K562 (cell line): ENCODE data around the gene NT5DC1. TPM values are rescaled to one million over a fixed set of nuclear protein-coding genes. Genes with fewer than 3 reads are reported as not detected.

Source experiments
- ATAC-seq: fragments of 200-7000 bp; cut with Tn5 transposase; 3 replicates; pipeline ENCODE4 v1.9.1; 2020; ENCODE audit warnings: moderate library complexity
- BruUV-seq: library from RNA; stranded (reverse); fragments of 400-500 nt; replicated peaks from 2 replicates; lab custom pipeline; 2021; lab: Mats Ljungman, UMichigan
- CTCF ChIA-PET: fragments of 300-600 bp; formaldehyde crosslinking; extraction: SDS; loops from one replicate; lab custom pipeline; 2021; ENCODE audit warnings: low intra/inter-chr PET ratio; lab: Yijun Ruan, JAX
- POLR2A ChIA-PET: fragments of 300-600, 350-650 bp; sonication (Branson Sonifier 250); formaldehyde crosslinking; extraction: SDS; loops from one replicate; lab custom pipeline; 2021; ENCODE audit warnings: antibody characterized with exemption, inconsistent platforms; lab: Yijun Ruan, JAX
- DNase-seq, 4 experiments: peaks; one replicate each; pipeline versions ENCODE4 v3.0.0 to v3.0.0-alpha.2; 2011 to 2018; ENCODE audit warnings: low spot score in 3 of 4, mixed read lengths in 3 of 4; ENCODE audit errors: extremely low read depth in 1 of 4
- FAIRE-seq: peaks from 2 replicates; lab custom pipeline; 2011; peaks lifted over from hg19 to GRCh38; lab: Jason Lieb, UNC
- H2AFZ ChIP-seq: 2 replicates; pipeline ENCODE4 v1.6.0; 2011; ENCODE audit warnings: low read depth, low read length, control low read depth, inconsistent platforms
- H3K27ac ChIP-seq: fragments of 200-600 bp; 3 replicates; pipeline ENCODE4 v1.8.0; 2011; ENCODE audit warnings: low read depth, mild to moderate bottlenecking, control low read depth, inconsistent platforms, low read length, moderate library complexity, mixed read lengths; ENCODE audit errors: extremely low read depth
- H3K27me3 ChIP-seq, 2 experiments: fragments of 300-600 bp in 1 of 2; 2 replicates in 1 of 2; 3 replicates in 1 of 2; pipeline versions ENCODE4 v1.6.0 to v1.8.0; 2011; ENCODE audit warnings: inconsistent platforms in 2 of 2, low read length in 2 of 2, mild to moderate bottlenecking in 1 of 2, mixed read lengths in 1 of 2, moderate library complexity in 1 of 2; ENCODE audit not compliant: control insufficient read depth in 2 of 2, insufficient read depth in 2 of 2
- H3K36me3 ChIP-seq: fragments of 300-600 bp; 3 replicates; pipeline ENCODE4 v1.8.0; 2011; ENCODE audit warnings: mild to moderate bottlenecking, low read length, inconsistent platforms; ENCODE audit not compliant: control insufficient read depth, insufficient read depth
- H3K4me1 ChIP-seq, 2 experiments: fragments of 200-600 bp in 1 of 2; replicated peaks in 1 of 2; 2 replicates in 1 of 2; 3 replicates in 1 of 2; pipeline versions ENCODE4 v1.5.1 to v1.8.0; 2011; ENCODE audit warnings: inconsistent platforms in 2 of 2, low read length in 2 of 2, mild to moderate bottlenecking in 1 of 2, mixed read lengths in 1 of 2, moderate library complexity in 1 of 2; ENCODE audit not compliant: control insufficient read depth in 2 of 2, insufficient read depth in 2 of 2
- H3K4me2 ChIP-seq: 2 replicates; pipeline ENCODE4 v1.6.1; 2011; ENCODE audit warnings: low read length, control low read depth, inconsistent platforms, mixed read lengths; ENCODE audit not compliant: insufficient read depth
- H3K4me3 ChIP-seq: fragments of 200-600 bp; sonication (generic), shearing (Covaris generic); 2 replicates; pipeline ENCODE4 v1.5.1; 2016; ENCODE audit warnings: control low read depth, inconsistent platforms
- H3K79me2 ChIP-seq: fragments of 200-600 bp; 3 replicates; pipeline ENCODE4 v1.8.0; 2011; ENCODE audit warnings: low read length, inconsistent platforms; ENCODE audit not compliant: control insufficient read depth, insufficient read depth
- H3K9ac ChIP-seq, 2 experiments: 2 replicates each; pipeline versions ENCODE4 v1.6.0 to v1.6.1; 2011; ENCODE audit warnings: low read depth in 2 of 2, low read length in 2 of 2, control low read depth in 1 of 2, inconsistent platforms in 1 of 2, mild to moderate bottlenecking in 1 of 2, mixed read lengths in 1 of 2; ENCODE audit not compliant: insufficient read depth in 1 of 2
- H3K9me1 ChIP-seq: one replicate; pipeline ENCODE4 v1.6.0; 2011; ENCODE audit warnings: inconsistent platforms, mild to moderate bottlenecking, low read length, moderate library complexity; ENCODE audit not compliant: control insufficient read depth, insufficient read depth
- H3K9me3 ChIP-seq: replicated peaks from 2 replicates; pipeline ENCODE4 v1.5.1; 2011; ENCODE audit warnings: low read depth, low read length, inconsistent platforms; ENCODE audit not compliant: control insufficient read depth, insufficient read depth
- H4K20me1 ChIP-seq: replicated peaks from 2 replicates; pipeline ENCODE4 v1.6.1; 2011; ENCODE audit warnings: low read length, inconsistent platforms, mixed read lengths; ENCODE audit not compliant: control insufficient read depth, insufficient read depth
- ARHGAP35 ChIP-seq: fragments of 450-650 bp; IDR thresholded peaks from 2 replicates; pipeline ENCODE4 v1.6.1; 2018; ENCODE audit not compliant: partially characterized antibody
- ETV1 ChIP-seq: fragments of 450-650 bp; conservative IDR thresholded peaks from 2 replicates; pipeline ENCODE4 v1.6.1; 2016; ENCODE audit warnings: missing genetic modification characterization, control low read depth, low read depth, missing compliant biosample characterization
- ETV5 ChIP-seq: sonication (generic); formaldehyde crosslinking; IDR thresholded peaks from 2 replicates; pipeline ENCODE4 v1.4.0; 2020; ENCODE audit warnings: low read depth, mild to moderate bottlenecking, missing genetic modification reagents
- FOXK1 ChIP-seq: sonication (generic); formaldehyde crosslinking; IDR thresholded peaks from 2 replicates; pipeline ENCODE4 v1.8.0; 2022; ENCODE audit warnings: missing genetic modification reagents, mild to moderate bottlenecking, borderline replicate concordance
- FOXM1 ChIP-seq, 2 experiments: fragments of 450-650 bp in 1 of 2; sonication (generic) in 1 of 2; formaldehyde crosslinking in 1 of 2; IDR thresholded peaks; 2 replicates each; pipeline versions ENCODE4 v1.6.1 to v1.9.0; 2017 to 2022; ENCODE audit warnings: low read depth in 2 of 2, mild to moderate bottlenecking in 2 of 2, missing genetic modification reagents in 1 of 2, moderate library complexity in 1 of 2
- FUS ChIP-seq: fragments of 200-400 bp; formaldehyde crosslinking; optimal IDR thresholded peaks from 2 replicates; pipeline ENCODE3; 2017; ENCODE audit warnings: low read depth, low read length
- GMEB1 ChIP-seq: fragments of 250-450 bp; sonication (Bioruptor Pico); IDR thresholded peaks from 2 replicates; pipeline ENCODE4 v1.4.0; 2020; ENCODE audit warnings: mild to moderate bottlenecking
- PHF8 ChIP-seq: fragments of 200-600 bp; sonication (generic); IDR thresholded peaks from 2 replicates; pipeline ENCODE4 v1.6.1; 2012; ENCODE audit warnings: mixed run types, mild to moderate bottlenecking, inconsistent platforms, low read length, moderate library complexity, borderline replicate concordance
- SIN3B ChIP-seq: fragments of 450-650 bp; IDR thresholded peaks from 2 replicates; pipeline ENCODE4 v1.6.1; 2017; ENCODE audit warnings: low read depth, mild to moderate bottlenecking, moderate library complexity
- SLC30A9 ChIP-seq: fragments of 250-450 bp; sonication (Bioruptor Pico); IDR thresholded peaks from 2 replicates; pipeline ENCODE4 v1.8.0; 2022; ENCODE audit warnings: mild to moderate bottlenecking, moderate library complexity
- SMAD2 ChIP-seq: fragments of 150-350 bp; IDR thresholded peaks from 2 replicates; pipeline ENCODE4 v1.6.1; 2014; ENCODE audit warnings: low read depth, mild to moderate bottlenecking, low read length
- SMARCE1 ChIP-seq: fragments of 450-650 bp; IDR thresholded peaks from 2 replicates; pipeline ENCODE4 v1.7.1; 2016; ENCODE audit warnings: mild to moderate bottlenecking
- SP2 ChIP-seq: IDR thresholded peaks from 2 replicates; pipeline ENCODE4 v1.6.1; 2011; ENCODE audit warnings: mild to moderate bottlenecking, low read depth, low read length, moderate library complexity; ENCODE audit not compliant: poor library complexity, severe bottlenecking; ENCODE audit errors: extremely low read depth
- ZNF398 ChIP-seq: fragments of 250-450 bp; sonication (Bioruptor Pico); IDR thresholded peaks from 2 replicates; pipeline ENCODE4 v1.8.0; 2021; ENCODE audit warnings: moderate library complexity, mild to moderate bottlenecking, inconsistent platforms
- whole genome bisulfite sequencing: fragments of 100-300 bp; shearing (Covaris generic); methylation state at CpG from one replicate; pipeline ENCODE4 v1.1.6; 2016; ENCODE audit warnings: low coverage, mixed read lengths; ENCODE audit not compliant: insufficient coverage; ENCODE audit errors: missing lambda C conversion rate; 5-methylcytosine and 5-hydroxymethylcytosine counted together
- in situ Hi-C: fragments of 300-500 bp; cut with MboI; formaldehyde crosslinking; loops from 4 replicates; pipeline ENCODE4 v1.15.0; 2018; ENCODE audit warnings: inconsistent platforms, mixed read lengths
- intact Hi-C: fragments of 100-400 bp; cut with micrococcal nuclease; formaldehyde crosslinking; loops from 2 replicates; pipeline ENCODE4 v1.14.2; 2022
- polyA plus RNA-seq, 8 experiments: library from polyadenylated mRNA; depleted of rRNA in 4 of 8; stranded (reverse) in 5 of 8; unstranded in 3 of 8; fragments of >200 nt; fragmentation: Nextera tagmentation in 2 of 8; fragmentation: Illumina TruSeq in 1 of 8; extraction: Ambion mirVana in 2 of 8; extraction: Trizol in 1 of 8; gene quantifications; 2 replicates each; pipeline versions ENCODE4 v1.2.1 to v1.2.3, GENCODE V29; 2011 to 2014; ENCODE audit warnings: inconsistent platforms in 1 of 8, missing spikeins in 1 of 8
- total RNA-seq, 7 experiments: library from RNA; depleted of rRNA in 6 of 7; stranded (reverse); fragments of >200 nt in 6 of 7; fragmentation: Illumina TruSeq in 2 of 7; extraction: Trizol in 2 of 7; gene quantifications; 2 replicates each; pipeline versions ENCODE4 v1.2.1 to v1.2.3, GENCODE V29; 2011 to 2021; ENCODE audit warnings: low replicate concordance in 1 of 7

NT5DC1 gene
- total and polyA plus RNA-seq, 9 of the 15 experiments (the other 6 are each of a cell fraction or from before 2014, with no cell fraction given) = 4.9 to 28.5 (median 16.3) TPM

- no peak overlapping the region for H3K4me2 ChIP-seq
- intact Hi-C loops = no loop called here
- no peaks in the 10 kb centered on the region for H3K27me3 ChIP-seq
- no TSS peak for BruUV-seq
- in situ Hi-C loops = no loop called here
- no peak overlapping the region for H2AFZ ChIP-seq
- WGBS = 100% methylated on average over 1 of the region's 1 CpG
- no peaks in the 10 kb centered on the region for H3K36me3 ChIP-seq
- H3K9me3 ChIP-seq = no peaks in the 10 kb centered on the region
- ChIA-PET CTCF (no interaction called here), POLR2A (interaction anchor here (1.0 kb wide), 1 partner anchor 25 kb away, joined by 3 read pairs; no protein-coding TSS in a partner anchor)
- H3K79me2 ChIP-seq = no peaks in the 10 kb centered on the region
- ATAC-seq (no peak), DNase-seq (no peak), FAIRE-seq (no peak)
- no peaks in the 10 kb centered on the region for H3K4me1 ChIP-seq
- no peak overlapping the region for H3K27ac ChIP-seq
- no peaks in the 10 kb centered on the region for H3K9me1 ChIP-seq
- H3K9ac ChIP-seq = no peak overlapping the region
- no peak overlapping the region for H3K4me3 ChIP-seq
- no peaks in the 10 kb centered on the region for H4K20me1 ChIP-seq
- TF ChIP-seq ETV1 (tag) (no peak), SLC30A9 (CRISPR knock-in tag) (no peak), SMAD2 (no peak), ARHGAP35 (no peak), FUS (no peak), FOXK1 (CRISPR knock-in tag) (no peak), ETV5 (CRISPR knock-in tag) (no peak), ZNF398 (CRISPR knock-in tag) (no peak), SIN3B (no peak), GMEB1 (CRISPR knock-in tag) (no peak), SMARCE1 (no peak), PHF8 (no peak), SP2 (no peak), FOXM1 (IDR thresholded peaks at IDR 0.05; ENCODE audit: low read depth) (no peak), FOXM1 (CRISPR knock-in tag; IDR thresholded peaks at IDR 0.05; ENCODE audit: low read depth) (no peak)
- TF ChIP-seq, all 486 proteins: peak for 0
Measured at GRCh38 chr6:116136373-116136772, 35.7 kb downstream of the NT5DC1 start.
